ENCODE results near the gene DNAH14.

Gene DNAH14

DNA sequence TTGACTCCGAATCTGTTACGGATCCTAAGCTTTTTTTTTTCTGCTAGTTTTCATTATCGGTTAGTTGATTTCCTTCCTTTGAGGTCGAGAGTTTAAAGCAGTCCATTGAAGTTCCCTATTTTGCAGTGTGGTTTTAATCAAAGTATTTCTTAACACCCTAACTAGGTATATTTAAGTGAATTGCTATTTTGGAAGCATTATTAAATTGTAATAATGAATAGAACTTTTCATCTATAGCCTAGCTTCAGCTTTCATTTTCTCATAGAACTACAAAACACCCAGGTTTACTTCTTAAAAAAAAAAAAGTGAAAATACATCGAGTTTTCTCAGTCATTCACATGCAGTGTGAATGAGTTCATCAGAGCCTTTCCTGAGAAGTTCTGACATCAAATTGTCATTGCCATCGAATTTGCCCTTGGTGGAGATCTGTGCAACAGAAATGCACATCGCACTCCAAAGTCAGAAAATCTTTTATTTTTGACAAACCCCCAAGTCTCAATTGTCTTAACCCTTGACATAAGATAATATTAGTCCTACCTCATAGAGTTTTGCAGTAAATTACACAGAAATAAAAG, 499.5 kb downstream of the DNAH14 start:
- DNase-seq (ENCODE audit: low spot score): no peak

DNA sequence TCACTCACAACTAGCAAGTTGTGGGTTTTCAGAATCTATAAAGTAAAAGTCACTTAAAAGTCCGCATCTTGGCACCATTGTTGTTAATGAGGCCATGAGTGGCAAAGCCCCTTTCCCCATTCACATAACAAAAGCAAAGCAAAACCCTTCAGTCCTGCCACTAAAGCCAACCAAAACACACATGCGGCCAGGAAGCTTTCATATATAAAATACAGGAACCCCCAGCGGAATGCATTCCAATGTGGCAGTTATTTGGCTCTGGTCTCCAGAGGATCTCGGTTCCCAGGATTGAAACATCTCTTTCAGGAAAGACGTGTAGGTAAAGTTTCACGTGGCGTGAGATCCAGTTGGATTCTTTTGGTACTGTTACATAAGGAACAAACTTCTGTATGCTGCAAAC, 500.8 kb downstream of the DNAH14 start:
- DNase-seq (ENCODE audit: low spot score): no peak

DNA sequence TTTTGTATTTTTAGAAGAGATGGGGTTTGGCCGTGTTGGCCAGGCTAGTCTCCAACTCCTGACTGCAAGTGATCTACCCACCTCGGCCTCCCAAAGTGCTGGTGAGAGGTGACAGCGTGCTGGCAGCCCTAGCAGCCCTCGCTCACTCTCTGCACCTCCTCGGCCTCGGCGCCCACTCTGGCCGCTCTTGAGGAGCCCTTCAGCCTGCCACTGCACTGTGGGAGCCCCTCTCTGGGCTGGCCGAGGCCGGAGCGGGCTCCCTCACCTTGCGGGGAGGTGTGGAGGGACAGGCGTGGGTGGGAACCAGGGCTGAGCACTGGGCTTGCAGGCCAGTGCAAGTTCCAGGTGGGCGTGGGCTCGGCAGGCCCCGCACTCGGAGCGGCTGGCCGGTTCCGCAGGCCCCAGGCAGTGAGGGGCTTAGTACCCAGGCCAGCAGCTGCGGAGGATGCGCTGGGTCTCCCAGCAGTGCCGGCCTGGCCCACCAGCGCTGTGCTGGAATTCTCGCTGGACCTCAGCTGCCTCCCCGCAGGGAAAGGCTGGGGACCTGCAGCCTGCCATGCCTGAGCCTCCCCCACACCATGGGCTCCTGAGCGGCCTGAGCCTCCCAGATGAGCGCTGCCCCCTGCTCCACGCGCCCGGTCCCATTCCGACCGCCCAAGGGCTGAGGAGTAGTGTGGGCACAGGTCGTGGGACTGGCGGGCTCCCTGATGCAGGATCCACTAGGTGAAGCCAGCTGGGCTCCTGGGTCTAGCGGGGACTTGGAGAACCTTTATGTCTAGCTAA, 501.8 kb downstream of the DNAH14 start:
- DNase-seq (ENCODE audit: low spot score): no peak

DNA sequence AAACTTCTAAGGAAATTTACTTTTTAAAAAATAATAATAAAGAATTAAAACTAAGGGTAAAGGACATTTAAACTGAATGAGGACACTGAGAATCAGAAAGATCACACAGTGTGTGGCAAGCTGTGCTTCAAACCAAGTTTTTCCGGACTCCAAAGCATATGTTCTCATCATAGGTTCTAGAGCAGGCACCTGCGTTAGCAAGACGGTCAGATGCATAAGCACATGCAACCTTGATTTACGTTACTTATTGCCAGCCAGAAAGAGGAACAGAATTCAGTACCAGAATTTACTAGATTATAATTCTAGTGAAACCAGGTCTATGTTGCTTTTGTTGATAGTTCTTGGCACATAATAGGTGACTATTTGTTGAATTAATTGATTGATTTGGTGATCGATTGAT, 504.6 kb downstream of the DNAH14 start:
- no peak for DNase-seq (ENCODE audit: low spot score)

DNA sequence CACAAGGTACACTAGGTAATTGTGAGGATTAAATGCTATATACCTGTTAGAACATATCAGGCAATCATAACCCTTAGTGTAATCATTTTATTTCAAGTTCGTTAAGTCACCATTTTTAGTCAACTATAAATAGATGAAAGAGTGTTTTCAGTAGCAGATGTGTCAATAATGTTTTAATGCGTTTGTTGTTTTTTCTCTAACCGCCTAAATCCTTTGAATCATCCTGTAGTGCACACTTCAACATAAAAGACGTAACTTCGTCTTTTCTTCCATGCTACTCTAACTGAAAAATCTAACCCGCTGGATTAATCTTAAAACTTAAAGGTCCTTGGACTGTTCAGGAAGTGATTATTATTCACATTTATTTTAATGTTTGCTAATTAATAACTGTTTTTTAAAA, 505.6 kb downstream of the DNAH14 start:
- DNase-seq (ENCODE audit: low spot score): no peak

DNA sequence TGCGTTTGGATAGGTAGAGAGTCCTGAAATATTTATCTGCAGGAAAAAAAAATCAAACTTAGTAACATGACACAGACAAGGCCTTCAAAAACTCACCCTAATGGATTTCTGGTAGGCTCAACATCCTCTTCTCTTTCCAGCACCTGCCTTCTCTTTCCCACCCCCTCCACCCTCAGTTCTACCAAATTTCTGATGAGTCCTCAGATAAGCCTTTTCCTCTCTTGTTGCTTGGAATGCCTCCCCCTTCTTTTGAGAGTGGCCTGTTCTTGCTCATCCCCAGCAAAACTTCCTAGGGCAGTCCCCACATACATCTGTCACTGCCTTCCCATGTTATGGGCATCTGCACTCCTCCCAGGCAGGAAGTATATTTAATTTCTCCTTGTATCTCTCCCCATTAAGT, 506.0 kb downstream of the DNAH14 start:
- no peak for DNase-seq (ENCODE audit: low spot score)

DNA sequence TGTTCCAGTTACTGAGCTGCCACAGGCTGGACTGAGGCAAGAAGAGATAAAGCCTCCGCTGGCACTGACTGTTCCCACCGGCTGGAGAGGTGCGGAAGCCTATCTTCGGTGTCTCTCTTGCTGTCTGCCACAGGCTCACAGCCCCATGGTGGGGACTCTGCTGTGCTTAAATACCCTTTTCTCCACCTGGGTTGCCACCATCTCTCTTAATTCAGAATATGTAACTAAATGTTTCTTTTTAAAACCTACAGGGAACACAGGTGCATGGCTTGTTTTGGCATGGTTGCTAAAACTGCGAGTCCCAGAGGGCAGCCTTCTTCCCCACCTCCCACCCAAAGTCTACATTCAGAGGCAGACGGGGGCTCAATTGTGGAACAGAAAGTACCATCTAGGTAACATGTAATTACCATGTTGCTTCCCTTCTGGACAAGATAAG, 506.5 kb downstream of the DNAH14 start:
- DNase-seq (ENCODE audit: low spot score): no peak

DNA sequence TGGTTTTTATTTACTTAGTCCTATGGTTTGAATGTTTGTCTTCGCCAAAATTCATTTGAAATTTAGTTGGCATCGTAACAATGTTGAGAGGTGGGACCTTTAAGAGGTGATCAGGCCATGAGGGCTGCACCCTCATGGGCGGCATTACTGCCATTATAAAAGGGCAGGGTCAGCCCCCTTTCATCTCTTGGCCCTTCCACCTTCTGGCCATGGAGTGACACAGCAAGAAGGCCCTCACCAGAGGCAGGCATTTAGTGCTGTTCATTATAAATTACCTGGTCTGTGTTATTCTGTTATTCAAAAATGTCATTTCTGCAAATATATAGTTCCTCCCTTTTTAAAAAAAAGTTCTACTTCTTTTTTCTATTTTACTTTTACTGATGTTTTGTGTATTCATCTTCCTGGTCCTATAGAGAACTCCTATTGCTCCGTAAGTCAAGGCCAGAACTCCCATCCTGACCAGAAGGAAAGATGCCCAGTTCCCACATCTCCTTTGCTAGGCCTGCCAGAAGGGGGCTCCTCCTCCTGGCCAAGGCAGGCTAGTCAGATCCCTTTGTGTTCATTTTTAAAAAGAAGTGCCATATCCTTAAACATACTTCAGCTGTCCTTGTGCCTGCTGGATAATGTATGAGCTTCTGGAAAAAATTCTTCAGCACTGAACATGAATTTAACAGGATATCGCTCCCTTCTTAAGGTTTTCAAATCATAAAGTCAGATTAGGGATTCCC, 508.4 kb downstream of the DNAH14 start:
- DNase-seq (ENCODE audit: low spot score): no peak

DNA sequence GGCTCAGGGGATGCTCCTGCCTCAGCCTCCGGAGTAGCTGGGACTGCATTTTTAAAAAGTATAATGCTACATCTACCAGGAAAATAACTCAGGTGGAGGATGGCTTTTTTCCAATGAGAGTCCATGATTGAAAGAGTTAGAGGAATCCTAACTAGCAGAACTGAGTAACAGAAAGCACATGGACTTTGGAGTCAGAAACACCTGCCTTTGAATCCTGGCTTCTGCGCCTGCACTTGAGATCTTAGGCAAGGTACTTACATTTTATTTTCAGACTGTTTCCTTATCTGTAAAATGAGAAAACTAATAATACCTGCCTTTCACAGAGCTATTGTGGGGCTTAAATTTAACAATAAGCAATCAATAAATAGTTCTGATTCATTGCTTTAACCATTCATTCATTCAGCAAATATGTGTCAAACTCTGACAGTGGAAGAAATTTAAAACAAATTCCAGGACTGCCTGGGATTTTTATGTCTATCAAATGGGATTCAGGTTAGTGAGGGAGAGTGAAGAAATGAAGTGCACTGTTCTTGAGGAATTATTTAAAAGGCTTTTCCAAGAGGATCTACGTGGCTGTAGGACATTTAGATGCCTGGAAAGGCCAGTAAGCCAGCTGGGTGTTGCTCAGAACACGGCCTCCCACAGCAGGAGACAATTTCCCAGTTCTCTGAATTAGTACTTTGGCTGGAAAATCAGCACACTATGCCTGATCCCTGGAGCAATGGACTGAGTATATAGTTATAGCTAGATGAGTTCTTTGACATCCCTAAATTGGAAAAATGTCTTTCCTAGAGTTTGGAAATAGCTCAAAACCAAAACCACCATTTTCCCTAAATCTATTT, 511.1 kb downstream of the DNAH14 start:
- no peak for DNase-seq (ENCODE audit: low spot score)

DNA sequence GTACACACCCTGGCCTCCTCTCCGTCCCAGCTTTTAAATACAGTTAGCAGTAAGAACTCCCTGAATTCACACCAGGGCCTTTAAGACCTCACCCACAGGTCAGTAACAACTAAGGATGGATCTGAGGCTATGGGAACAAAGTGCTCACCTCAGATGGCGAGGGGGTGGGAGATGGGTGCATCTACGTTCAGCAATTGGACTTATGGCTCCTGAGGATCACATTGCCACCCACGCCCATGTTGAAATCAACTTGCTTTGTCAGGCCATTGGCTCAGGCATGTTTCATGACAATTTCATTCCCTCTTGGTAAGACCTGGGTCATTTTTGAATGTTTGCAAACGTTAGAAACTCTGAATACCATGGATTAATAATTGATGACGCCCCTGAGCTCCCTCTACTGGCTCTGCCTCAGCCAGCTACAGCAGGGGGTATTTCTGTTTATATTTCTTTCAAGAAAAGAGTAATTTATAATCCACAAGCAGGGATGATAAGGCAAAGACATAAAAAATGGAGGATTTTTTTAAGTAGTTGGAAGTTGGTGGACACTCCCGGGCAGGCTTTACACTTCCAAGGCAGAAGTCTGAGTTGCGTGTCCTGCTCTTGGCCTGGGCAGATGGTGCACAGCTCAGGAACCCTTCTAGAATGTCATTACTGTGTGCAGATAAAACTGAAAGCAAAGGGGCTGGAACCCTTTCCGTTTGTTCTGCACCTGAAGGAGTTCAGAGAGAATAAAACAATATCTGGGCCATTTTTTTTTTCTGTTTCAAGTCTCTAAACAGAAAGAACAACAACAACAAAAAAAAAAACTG, 512.0 kb downstream of the DNAH14 start:
- no peak for DNase-seq (ENCODE audit: low spot score)

DNA sequence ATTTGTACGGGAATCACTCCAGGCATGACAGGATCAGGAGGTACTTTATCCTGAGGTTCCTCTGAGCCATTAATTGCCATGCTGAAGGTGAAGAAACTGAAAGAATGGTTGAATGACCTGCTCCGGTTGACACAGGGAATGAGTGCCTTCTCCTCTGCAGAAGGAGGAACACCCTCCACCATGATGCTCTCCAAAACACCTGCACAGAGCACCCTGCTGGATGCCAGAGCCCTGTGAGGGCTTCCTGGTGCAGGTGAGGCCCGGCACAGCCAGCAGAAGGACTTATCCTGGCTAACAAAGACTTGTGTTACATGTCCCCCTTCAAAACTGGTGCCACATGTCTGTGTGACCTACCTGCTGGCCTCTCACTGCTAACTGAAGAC, 512.6 kb downstream of the DNAH14 start:
- no peak for DNase-seq (ENCODE audit: low spot score)

DNA sequence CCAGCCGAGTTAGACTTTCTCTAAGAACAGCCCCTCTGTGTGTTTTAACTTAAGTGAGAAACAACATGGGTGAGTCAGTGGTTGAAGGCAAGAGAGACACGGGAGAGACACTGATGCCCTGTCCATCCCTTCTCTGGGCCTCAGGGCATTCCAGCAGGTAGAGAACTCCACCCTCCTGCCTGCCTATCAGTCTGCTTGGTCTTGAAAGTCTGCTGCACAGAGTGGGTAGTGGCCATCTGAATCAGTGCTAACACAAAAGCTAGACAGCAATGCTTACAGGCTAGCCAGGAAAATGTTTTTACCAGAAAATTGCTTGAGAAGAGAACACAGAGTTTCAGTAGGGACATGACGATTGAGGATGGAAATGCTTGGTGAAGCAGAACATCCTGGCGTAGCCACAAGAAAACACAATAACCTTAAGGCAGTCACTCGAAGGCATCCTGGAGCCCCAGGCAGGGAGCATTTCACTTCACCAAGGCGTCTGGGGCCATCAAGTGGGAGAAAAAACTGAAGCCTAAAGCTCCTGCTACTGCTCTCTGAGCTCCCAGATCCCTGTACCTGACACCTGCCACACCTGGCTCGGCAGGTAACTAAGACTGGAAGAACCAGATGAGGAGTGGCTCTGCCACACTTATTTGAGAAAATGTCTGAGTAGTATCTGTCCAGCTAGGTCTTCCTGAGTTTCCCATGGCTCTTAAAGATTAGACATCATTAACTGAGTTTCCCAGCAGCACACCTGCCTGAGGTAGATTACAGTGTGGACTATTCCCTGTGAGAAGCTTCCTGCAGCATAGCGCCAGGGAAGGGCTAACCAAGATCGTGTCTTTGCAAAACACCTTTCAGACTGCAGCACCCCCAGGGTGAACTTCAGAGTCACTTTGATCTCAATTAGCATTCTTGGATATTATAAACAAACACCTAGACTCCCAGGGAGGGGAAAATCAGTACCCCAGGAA, 516.4 kb downstream of the DNAH14 start:
- DNase-seq (ENCODE audit: low spot score): no peak

DNA sequence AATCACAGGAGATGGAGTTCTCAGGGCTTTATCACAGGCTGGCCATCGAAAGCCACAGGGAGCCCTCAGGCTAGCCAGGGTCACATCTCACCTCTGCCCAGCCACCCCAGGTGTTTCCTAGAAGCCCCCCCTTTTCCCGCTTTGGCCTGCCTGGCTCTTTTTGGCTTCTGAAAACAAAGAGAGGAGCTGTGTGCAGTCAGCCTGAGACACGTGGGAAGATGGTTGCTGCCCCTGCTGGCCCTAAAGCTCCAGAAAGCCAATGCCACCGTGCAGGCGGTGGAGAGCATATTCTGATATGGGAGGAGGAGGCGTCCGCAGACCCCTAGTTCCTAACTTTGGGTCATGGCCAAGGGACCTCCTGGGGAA, 517.1 kb downstream of the DNAH14 start:
- DNase-seq (ENCODE audit: low spot score): no peak

DNA sequence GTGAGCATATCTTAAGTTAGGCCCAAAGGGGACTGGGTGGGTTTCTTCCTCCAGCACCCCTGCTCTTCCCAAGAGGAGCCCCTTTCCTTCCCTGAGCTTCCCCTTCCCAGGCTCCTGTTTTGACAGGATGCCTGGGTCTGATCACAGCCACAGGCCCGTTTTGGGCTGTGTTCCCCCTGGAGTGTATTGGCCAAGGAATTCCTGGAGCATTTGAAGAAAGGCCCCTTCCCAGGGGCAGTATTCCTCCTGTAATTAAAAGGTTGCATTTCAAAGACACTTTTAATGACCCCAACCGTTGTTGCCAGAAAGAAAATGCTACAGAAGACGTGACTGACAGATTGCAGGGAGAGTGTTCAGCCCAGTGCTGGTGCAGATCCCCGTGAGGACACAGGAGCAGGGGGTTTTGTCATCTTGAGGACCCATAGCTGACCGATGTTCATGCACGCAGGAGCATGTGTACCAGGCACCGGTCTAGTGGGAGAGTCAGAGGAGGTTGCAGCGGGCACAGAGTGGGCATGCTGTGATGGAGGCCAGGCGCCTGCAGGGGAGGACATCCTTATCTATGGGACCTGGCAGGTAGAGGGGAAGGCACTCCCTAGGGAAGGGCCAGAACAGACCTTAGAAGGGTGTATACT, 517.6 kb downstream of the DNAH14 start:
- DNase-seq (ENCODE audit: low spot score): no peak

DNA sequence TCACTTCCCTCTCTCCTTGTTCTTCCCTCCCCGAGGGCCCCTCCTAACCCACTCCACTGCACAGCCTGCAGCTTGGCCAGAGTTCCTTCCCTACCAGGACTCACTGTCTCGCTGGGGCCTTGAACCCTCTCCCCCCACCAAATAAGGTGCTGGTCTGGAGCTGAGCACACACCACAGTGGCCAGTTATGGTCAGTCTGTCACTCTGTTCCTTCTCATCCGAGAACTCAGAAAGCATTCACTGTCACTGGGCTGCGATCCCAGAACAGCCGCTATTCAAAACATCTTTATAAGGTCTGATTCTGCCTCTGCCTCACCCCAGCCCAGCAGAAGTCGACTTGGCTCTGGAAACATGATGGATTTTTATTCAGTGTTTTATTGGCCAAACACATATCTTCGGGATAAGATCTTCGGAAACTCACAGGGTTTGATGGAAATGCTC, 518.2 kb downstream of the DNAH14 start:
- DNase-seq (ENCODE audit: low spot score): no peak

DNA sequence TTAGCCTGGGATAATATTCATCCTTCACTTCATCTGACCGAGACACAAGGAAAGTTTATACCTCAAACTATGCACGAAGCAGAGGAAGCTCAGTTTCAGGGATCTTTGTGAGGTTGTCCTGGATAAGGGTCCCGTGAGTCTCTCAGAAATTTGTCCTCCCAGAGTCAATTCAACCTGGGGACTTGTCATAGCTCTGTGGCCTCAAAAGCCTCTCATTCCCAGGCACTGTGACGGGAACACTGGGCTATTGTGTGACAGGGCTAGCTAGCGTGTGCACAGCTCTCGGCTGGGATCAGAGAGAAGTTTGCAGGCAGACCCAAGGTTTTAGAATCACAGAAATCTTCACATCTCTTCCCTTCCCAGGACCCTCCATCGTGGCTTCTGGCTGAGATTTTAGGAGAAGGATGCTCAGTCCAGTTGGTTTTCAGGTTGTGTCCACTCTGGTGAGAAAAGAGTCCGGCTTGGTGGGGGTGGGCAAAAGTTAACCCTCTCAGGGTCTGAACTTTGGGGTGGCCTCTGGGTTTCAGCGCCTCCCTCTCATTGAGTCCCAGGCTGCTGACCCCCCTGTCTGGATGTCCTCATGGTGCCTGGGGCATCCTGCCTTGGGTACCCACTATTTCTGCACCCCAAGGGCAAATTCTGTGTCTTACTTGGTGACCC, 518.8 kb downstream of the DNAH14 start:
- DNase-seq (ENCODE audit: low spot score): no peak
